Neural cell (in vitro differentiated cells): ENCODE data around the gene ANKAR.

ENCODE experiments used
- CTCF ChIP-seq: fragments of 450-650 bp; IDR thresholded peaks from 2 replicates; pipeline ENCODE4 v1.5.1; 2014; ENCODE audit warnings: antibody characterized with exemption, mild to moderate bottlenecking, moderate library complexity; ENCODE audit not compliant: poor library complexity, severe bottlenecking
- EZH2 ChIP-seq: fragments of 200-600, 300-800 bp; shearing (Covaris generic), sonication (generic); IDR thresholded peaks from 2 replicates; pipeline ENCODE4 v1.6.1; 2014; ENCODE audit warnings: antibody characterized with exemption, low read length, borderline replicate concordance, mild to moderate bottlenecking; ENCODE audit not compliant: insufficient read depth, poor library complexity, severe bottlenecking
- POLR2AphosphoS5 ChIP-seq: IDR thresholded peaks from 2 replicates; pipeline ENCODE4 v1.6.1; 2012

- TF ChIP-seq CTCF (no peak), EZH2 (no peak), POLR2AphosphoS5 (no peak)
These were observed 14.7 kb upstream of the ANKAR start for GRCh38 chr2:189659734-189660133.
